Stimulated activated CD4-positive, alpha-beta T cell treated with anti-CD3 and anti-CD28 coated beads, Interleukin-1b, Interleukin-23, amount 100 ng/mL, for 48 hours (primary cell): Measurements from ENCODE around the gene DNAH1.
"Not testable (repeated sequence)": the region's sequence is repeated elsewhere in the genome, so short reads cannot be mapped to it uniquely, and the experiment has no call there.

Experiments used
- DNase-seq: peaks from one replicate; pipeline ENCODE4 v3.0.0-alpha.2; 2020

The DNAH1 gene

GRCh38 chr3:52315977-52316764, at the start of gene DNAH1:
TSS of gene DNAH1 (plus strand) at chr3:52316319. CDS start at chr3:52322443, 6,124 bp downstream.
- DNase-seq = no peak

- DNase-seq = peak; percentile 63
Measured at GRCh38 chr3:52268036-52268435, 48.1 kb upstream of the DNAH1 start.

GRCh38 chr3:52269776-52270175, 46.3 kb upstream of the DNAH1 start:
- no peak for DNase-seq

GRCh38 chr3:52270252-52270754, 45.8 kb upstream of the DNAH1 start:
- no peak for DNase-seq

- DNase-seq = not testable (repeated sequence)
Measured at GRCh38 chr3:52272172-52272571, 43.9 kb upstream of the DNAH1 start.

- no peak for DNase-seq
Measured at GRCh38 chr3:52272831-52273230, 43.3 kb upstream of the DNAH1 start.

- DNase-seq = not testable (repeated sequence)
Measured at GRCh38 chr3:52274781-52275180, 41.3 kb upstream of the DNAH1 start.

GRCh38 chr3:52277071-52277964, 38.8 kb upstream of the DNAH1 start:
- DNase-seq = peak; percentile 85

- no peak for DNase-seq
Measured at GRCh38 chr3:52277972-52278509, 38.1 kb upstream of the DNAH1 start.

- peak; percentile 97 for DNase-seq
Measured at GRCh38 chr3:52278510-52279069, 37.5 kb upstream of the DNAH1 start, which contains the start of gene WDR82. TSS of gene WDR82 (minus strand) at chr3:52278649. CDS start at chr3:52278361, 288 bp downstream.

GRCh38 chr3:52279596-52279995, 36.5 kb upstream of the DNAH1 start:
- no peak for DNase-seq

- DNase-seq = no peak
Measured at GRCh38 chr3:52280050-52280461, 36.1 kb upstream of the DNAH1 start.

- no peak for DNase-seq
Measured at GRCh38 chr3:52281981-52282801, 33.9 kb upstream of the DNAH1 start.

- DNase-seq = no peak
Measured at GRCh38 chr3:52283306-52283705, 32.8 kb upstream of the DNAH1 start.

GRCh38 chr3:52284051-52284450, 32.1 kb upstream of the DNAH1 start:
- DNase-seq = not testable (repeated sequence)

GRCh38 chr3:52286777-52287110, 29.4 kb upstream of the DNAH1 start:
- no peak for DNase-seq

GRCh38 chr3:52288674-52289073, 27.4 kb upstream of the DNAH1 start:
- no peak for DNase-seq

- DNase-seq = no peak
Measured at GRCh38 chr3:52289338-52289746, 26.8 kb upstream of the DNAH1 start.

GRCh38 chr3:52289747-52290595, 26.1 kb upstream of the DNAH1 start:
- DNase-seq = no peak

- no peak for DNase-seq
Measured at GRCh38 chr3:52290596-52291507, 25.3 kb upstream of the DNAH1 start.
